K562 (cell line): ENCODE measurements around the gene ATF4. TPM values are rescaled to one million over a fixed set of nuclear protein-coding genes. Genes with fewer than 3 reads are reported as not detected.
A peak's percentile ranks its signal among the peaks of the same experiment; 100 is the strongest.

Source experiments
- ATAC-seq: fragments of 200-7000 bp; cut with Tn5 transposase; 3 replicates; pipeline ENCODE4 v1.9.1; 2020; ENCODE audit warnings: moderate library complexity
- BruUV-seq: library from RNA; stranded (reverse); fragments of 400-500 nt; replicated peaks from 2 replicates; lab custom pipeline; 2021; lab: Mats Ljungman, UMichigan
- CTCF ChIA-PET: fragments of 300-600 bp; formaldehyde crosslinking; extraction: SDS; loops from one replicate; lab custom pipeline; 2021; ENCODE audit warnings: low intra/inter-chr PET ratio; lab: Yijun Ruan, JAX
- POLR2A ChIA-PET: fragments of 300-600, 350-650 bp; sonication (Branson Sonifier 250); formaldehyde crosslinking; extraction: SDS; loops from one replicate; lab custom pipeline; 2021; ENCODE audit warnings: antibody characterized with exemption, inconsistent platforms; lab: Yijun Ruan, JAX
- DNase-seq, 4 experiments: peaks; one replicate each; pipeline versions ENCODE4 v3.0.0 to v3.0.0-alpha.2; 2011 to 2018; ENCODE audit warnings: low spot score in 3 of 4, mixed read lengths in 3 of 4; ENCODE audit errors: extremely low read depth in 1 of 4
- FAIRE-seq: peaks from 2 replicates; lab custom pipeline; 2011; peaks lifted over from hg19 to GRCh38; lab: Jason Lieb, UNC
- H2AFZ ChIP-seq: 2 replicates; pipeline ENCODE4 v1.6.0; 2011; ENCODE audit warnings: low read depth, low read length, control low read depth, inconsistent platforms
- H3K27ac ChIP-seq: fragments of 200-600 bp; 3 replicates; pipeline ENCODE4 v1.8.0; 2011; ENCODE audit warnings: low read depth, mild to moderate bottlenecking, control low read depth, inconsistent platforms, low read length, moderate library complexity, mixed read lengths; ENCODE audit errors: extremely low read depth
- H3K27me3 ChIP-seq, 2 experiments: fragments of 300-600 bp in 1 of 2; 2 replicates in 1 of 2; 3 replicates in 1 of 2; pipeline versions ENCODE4 v1.6.0 to v1.8.0; 2011; ENCODE audit warnings: inconsistent platforms in 2 of 2, low read length in 2 of 2, mild to moderate bottlenecking in 1 of 2, mixed read lengths in 1 of 2, moderate library complexity in 1 of 2; ENCODE audit not compliant: control insufficient read depth in 2 of 2, insufficient read depth in 2 of 2
- H3K36me3 ChIP-seq: fragments of 300-600 bp; 3 replicates; pipeline ENCODE4 v1.8.0; 2011; ENCODE audit warnings: mild to moderate bottlenecking, low read length, inconsistent platforms; ENCODE audit not compliant: control insufficient read depth, insufficient read depth
- H3K4me1 ChIP-seq, 2 experiments: fragments of 200-600 bp in 1 of 2; replicated peaks in 1 of 2; 2 replicates in 1 of 2; 3 replicates in 1 of 2; pipeline versions ENCODE4 v1.5.1 to v1.8.0; 2011; ENCODE audit warnings: inconsistent platforms in 2 of 2, low read length in 2 of 2, mild to moderate bottlenecking in 1 of 2, mixed read lengths in 1 of 2, moderate library complexity in 1 of 2; ENCODE audit not compliant: control insufficient read depth in 2 of 2, insufficient read depth in 2 of 2
- H3K4me2 ChIP-seq: 2 replicates; pipeline ENCODE4 v1.6.1; 2011; ENCODE audit warnings: low read length, control low read depth, inconsistent platforms, mixed read lengths; ENCODE audit not compliant: insufficient read depth
- H3K4me3 ChIP-seq: fragments of 200-600 bp; sonication (generic), shearing (Covaris generic); 2 replicates; pipeline ENCODE4 v1.5.1; 2016; ENCODE audit warnings: control low read depth, inconsistent platforms
- H3K79me2 ChIP-seq: fragments of 200-600 bp; 3 replicates; pipeline ENCODE4 v1.8.0; 2011; ENCODE audit warnings: low read length, inconsistent platforms; ENCODE audit not compliant: control insufficient read depth, insufficient read depth
- H3K9ac ChIP-seq, 2 experiments: 2 replicates each; pipeline versions ENCODE4 v1.6.0 to v1.6.1; 2011; ENCODE audit warnings: low read depth in 2 of 2, low read length in 2 of 2, control low read depth in 1 of 2, inconsistent platforms in 1 of 2, mild to moderate bottlenecking in 1 of 2, mixed read lengths in 1 of 2; ENCODE audit not compliant: insufficient read depth in 1 of 2
- H3K9me1 ChIP-seq: one replicate; pipeline ENCODE4 v1.6.0; 2011; ENCODE audit warnings: inconsistent platforms, mild to moderate bottlenecking, low read length, moderate library complexity; ENCODE audit not compliant: control insufficient read depth, insufficient read depth
- H3K9me3 ChIP-seq: replicated peaks from 2 replicates; pipeline ENCODE4 v1.5.1; 2011; ENCODE audit warnings: low read depth, low read length, inconsistent platforms; ENCODE audit not compliant: control insufficient read depth, insufficient read depth
- H4K20me1 ChIP-seq: replicated peaks from 2 replicates; pipeline ENCODE4 v1.6.1; 2011; ENCODE audit warnings: low read length, inconsistent platforms, mixed read lengths; ENCODE audit not compliant: control insufficient read depth, insufficient read depth
- GABPA ChIP-seq: fragments of 200-800 bp; sonication (Bioruptor generic); conservative IDR thresholded peaks from 2 replicates; pipeline ENCODE4 v1.6.1; 2016; ENCODE audit warnings: low read depth, missing genetic modification characterization, missing compliant biosample characterization
- GATAD2B ChIP-seq: fragments of 450-650 bp; IDR thresholded peaks from 2 replicates; pipeline ENCODE4 v1.6.1; 2017; ENCODE audit warnings: mild to moderate bottlenecking, borderline replicate concordance
- HIVEP1 ChIP-seq: fragments of 250-450 bp; sonication (Bioruptor Pico); IDR thresholded peaks from 2 replicates; pipeline ENCODE4 v1.4.0; 2020; ENCODE audit warnings: mild to moderate bottlenecking
- IRF2 ChIP-seq: sonication (generic); formaldehyde crosslinking; IDR thresholded peaks from 2 replicates; pipeline ENCODE4 v1.8.1; 2022; ENCODE audit warnings: mild to moderate bottlenecking, missing genetic modification reagents
- LEF1 ChIP-seq: fragments of 450-650 bp; IDR thresholded peaks from 2 replicates; pipeline ENCODE4 v1.6.1; 2016; ENCODE audit warnings: mild to moderate bottlenecking
- MAFK ChIP-seq: IDR thresholded peaks from 2 replicates; pipeline ENCODE4 v1.6.1; 2011; ENCODE audit warnings: low read length, improper control_type of control experiment
- NR4A1 ChIP-seq, 2 experiments: fragments of 250-450 bp in 1 of 2; fragments of 450-650 bp in 1 of 2; sonication (Bioruptor Pico) in 1 of 2; IDR thresholded peaks; 2 replicates each; pipeline versions ENCODE4 v1.4.0 to v1.6.1; 2016 to 2020; ENCODE audit warnings: mild to moderate bottlenecking in 2 of 2, missing compliant biosample characterization in 1 of 2, missing genetic modification characterization in 1 of 2, moderate library complexity in 1 of 2
- PRDM10 ChIP-seq: fragments of 450-650 bp; IDR thresholded peaks from 2 replicates; pipeline ENCODE4 v1.6.1; 2018; ENCODE audit not compliant: partially characterized antibody
- ZFP1 ChIP-seq: fragments of 450-650 bp; formaldehyde crosslinking; IDR thresholded peaks from 2 replicates; pipeline ENCODE4 v1.4.0; 2020; ENCODE audit warnings: mild to moderate bottlenecking, mixed read lengths
- WGBS: fragments of 100-300 bp; shearing (Covaris generic); methylation state at CpG from one replicate; pipeline ENCODE4 v1.1.6; 2016; ENCODE audit warnings: low coverage, mixed read lengths; ENCODE audit not compliant: insufficient coverage; ENCODE audit errors: missing lambda C conversion rate; 5-methylcytosine and 5-hydroxymethylcytosine counted together
- in situ Hi-C: fragments of 300-500 bp; cut with MboI; formaldehyde crosslinking; loops from 4 replicates; pipeline ENCODE4 v1.15.0; 2018; ENCODE audit warnings: inconsistent platforms, mixed read lengths
- intact Hi-C: fragments of 100-400 bp; cut with micrococcal nuclease; formaldehyde crosslinking; loops from 2 replicates; pipeline ENCODE4 v1.14.2; 2022
- polyA plus RNA-seq, 8 experiments: library from polyadenylated mRNA; depleted of rRNA in 4 of 8; stranded (reverse) in 5 of 8; unstranded in 3 of 8; fragments of >200 nt; fragmentation: Nextera tagmentation in 2 of 8; fragmentation: Illumina TruSeq in 1 of 8; extraction: Ambion mirVana in 2 of 8; extraction: Trizol in 1 of 8; gene quantifications; 2 replicates each; pipeline versions ENCODE4 v1.2.1 to v1.2.3, GENCODE V29; 2011 to 2014; ENCODE audit warnings: inconsistent platforms in 1 of 8, missing spikeins in 1 of 8
- total RNA-seq, 7 experiments: library from RNA; depleted of rRNA in 6 of 7; stranded (reverse); fragments of >200 nt in 6 of 7; fragmentation: Illumina TruSeq in 2 of 7; extraction: Trizol in 2 of 7; gene quantifications; 2 replicates each; pipeline versions ENCODE4 v1.2.1 to v1.2.3, GENCODE V29; 2011 to 2021; ENCODE audit warnings: low replicate concordance in 1 of 7
- TF ChIP-seq, protein P1 (sequence below): fragments of 250-450 bp; sonication (Bioruptor Pico); IDR thresholded peaks from 2 replicates; pipeline ENCODE4 v1.8.0; 2021; ENCODE audit warnings: moderate library complexity, mild to moderate bottlenecking, inconsistent platforms
- TF ChIP-seq, protein P2 (sequence below): sonication (generic); formaldehyde crosslinking; IDR thresholded peaks from 2 replicates; pipeline ENCODE4 v1.8.0; 2022; ENCODE audit warnings: mild to moderate bottlenecking, missing genetic modification reagents

ATF4 gene
- total and polyA plus RNA-seq, 9 of the 15 experiments (the other 6 are each of a cell fraction or from before 2014, with no cell fraction given), result 93.1 to 723 (median 355) TPM

GRCh38 chr22:39487826-39488520, 32.4 kb upstream of the ATF4 start (continued):
- no peak for TF ChIP-seq PRDM10
- TF ChIP-seq, all 486 proteins: peak for 3

DNA sequence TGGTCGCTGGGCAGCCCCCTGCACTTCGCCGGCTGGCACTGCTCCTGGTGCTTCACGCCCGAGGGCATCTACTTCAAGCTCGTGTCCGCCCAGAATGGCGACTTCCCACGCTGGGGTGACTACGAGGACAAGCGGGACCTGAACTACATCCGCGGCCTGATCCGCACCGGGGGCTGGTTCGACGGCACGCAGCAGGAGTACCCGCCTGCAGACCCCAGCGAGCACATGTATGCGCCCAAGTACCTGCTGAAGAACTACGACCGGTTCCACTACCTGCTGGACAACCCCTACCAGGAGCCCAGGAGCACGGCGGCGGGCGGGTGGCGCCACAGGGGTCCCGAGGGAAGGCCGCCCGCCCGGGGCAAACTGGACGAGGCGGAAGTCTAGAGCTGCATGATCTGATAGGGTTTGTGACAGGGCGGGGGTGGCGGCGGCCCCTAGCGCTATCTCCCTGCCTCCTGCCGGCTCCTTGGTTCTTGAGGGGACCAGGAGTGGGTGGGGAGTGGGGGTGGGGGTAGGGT, 31.7 kb upstream of the ATF4 start:
- intact Hi-C loops (no loop called here), in situ Hi-C loops (no loop called here)
- CTCF ChIA-PET, result no interaction called here
- H3K27me3 ChIP-seq, result no peaks in the 10 kb centered on the region
- H3K36me3 ChIP-seq, result peaks cover 10% of the 10 kb centered on the region; the same call in 1 of the 3 replicates
- POLR2A ChIA-PET, result interaction anchor here (0.6 to 1.5 kb wide), 3 partner anchors 26 to 169 kb away, joined by 3 to 6 read pairs (median 3); partner anchors contain the start of gene RPL3
- no peaks in the 10 kb centered on the region for H4K20me1 ChIP-seq
- H3K27ac ChIP-seq, result peak overlapping the region; percentile 73
- no peak overlapping the region for H3K4me3 ChIP-seq
- H3K9ac ChIP-seq, result peak overlapping the region; percentile 25 to 83; a peak in 3 of 4 replicates
- FAIRE-seq (no peak), DNase-seq (peak; percentile 84 to 87 (median 87)), ATAC-seq (peak; percentile 80)
- peak overlapping the region; percentile 73 for H3K4me2 ChIP-seq
- WGBS, result 20% methylated on average over 17 of the region's 39 CpGs
- H3K9me1 ChIP-seq, result no peaks in the 10 kb centered on the region
- peaks cover 26% of the 10 kb centered on the region; the same call in 2 of the 3 replicates for H3K79me2 ChIP-seq
- no TSS peak for BruUV-seq
- peak overlapping the region; percentile 81 for H2AFZ ChIP-seq
- H3K9me3 ChIP-seq, result no peaks in the 10 kb centered on the region
- H3K4me1 ChIP-seq, result peaks cover 29 to 52% of the 10 kb centered on the region in 2 experiments
- TF ChIP-seq HIVEP1, result no peak
- TF ChIP-seq MAFK, result no peak
- TF ChIP-seq LEF1, result peak; percentile 45; the same call in 1 of the 2 replicates
- 0 out of 2 replicates have a peak, but pooled peaks have one; percentile 27 for TF ChIP-seq GABPA (tag)
- TF ChIP-seq, protein P1, sequence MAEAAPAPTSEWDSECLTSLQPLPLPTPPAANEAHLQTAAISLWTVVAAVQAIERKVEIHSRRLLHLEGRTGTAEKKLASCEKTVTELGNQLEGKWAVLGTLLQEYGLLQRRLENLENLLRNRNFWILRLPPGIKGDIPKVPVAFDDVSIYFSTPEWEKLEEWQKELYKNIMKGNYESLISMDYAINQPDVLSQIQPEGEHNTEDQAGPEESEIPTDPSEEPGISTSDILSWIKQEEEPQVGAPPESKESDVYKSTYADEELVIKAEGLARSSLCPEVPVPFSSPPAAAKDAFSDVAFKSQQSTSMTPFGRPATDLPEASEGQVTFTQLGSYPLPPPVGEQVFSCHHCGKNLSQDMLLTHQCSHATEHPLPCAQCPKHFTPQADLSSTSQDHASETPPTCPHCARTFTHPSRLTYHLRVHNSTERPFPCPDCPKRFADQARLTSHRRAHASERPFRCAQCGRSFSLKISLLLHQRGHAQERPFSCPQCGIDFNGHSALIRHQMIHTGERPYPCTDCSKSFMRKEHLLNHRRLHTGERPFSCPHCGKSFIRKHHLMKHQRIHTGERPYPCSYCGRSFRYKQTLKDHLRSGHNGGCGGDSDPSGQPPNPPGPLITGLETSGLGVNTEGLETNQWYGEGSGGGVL (CRISPR knock-in tag), result no peak
- no peak for TF ChIP-seq NR4A1 (CRISPR knock-in tag; IDR thresholded peaks at IDR 0.05)
- peak; percentile 25; the same call in 1 of the 2 replicates for TF ChIP-seq NR4A1 (tag; IDR thresholded peaks at IDR 0.05)
- TF ChIP-seq, protein P2, sequence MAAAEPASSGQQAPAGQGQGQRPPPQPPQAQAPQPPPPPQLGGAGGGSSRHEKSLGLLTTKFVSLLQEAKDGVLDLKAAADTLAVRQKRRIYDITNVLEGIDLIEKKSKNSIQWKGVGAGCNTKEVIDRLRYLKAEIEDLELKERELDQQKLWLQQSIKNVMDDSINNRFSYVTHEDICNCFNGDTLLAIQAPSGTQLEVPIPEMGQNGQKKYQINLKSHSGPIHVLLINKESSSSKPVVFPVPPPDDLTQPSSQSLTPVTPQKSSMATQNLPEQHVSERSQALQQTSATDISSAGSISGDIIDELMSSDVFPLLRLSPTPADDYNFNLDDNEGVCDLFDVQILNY (CRISPR knock-in tag), result no peak
- no peak for TF ChIP-seq ZFP1
- TF ChIP-seq GATAD2B, result 0 out of 2 replicates have a peak, but pooled peaks have one; percentile 22
- no peak for TF ChIP-seq IRF2 (CRISPR knock-in tag)
